ENCODE results near the gene EFNA5. TPM values are rescaled to one million over a fixed set of nuclear protein-coding genes. Genes with fewer than 3 reads are reported as not detected.
A peak's percentile ranks its signal among the peaks of the same experiment; 100 is the strongest.

EFNA5 gene
- total RNA-seq, 4 donors from 2014 or later = 6.8 to 17.9 (median 11.5) TPM

GRCh38 chr5:107630184-107630583, 40.6 kb downstream of the EFNA5 start:
- no peaks in the 10 kb centered on the region for H3K27me3 ChIP-seq
- 79 to 88% methylated on average over 2 of the region's 2 CpGs for WGBS, 2 donors

GRCh38 chr5:107624235-107624634, 46.5 kb downstream of the EFNA5 start:
- H3K4me3 ChIP-seq = no peak overlapping the region
- no peaks in the 10 kb centered on the region for H3K9me3 ChIP-seq
- no peak overlapping the region for H3K27ac ChIP-seq
- H3K36me3 ChIP-seq = no peaks in the 10 kb centered on the region
- TF ChIP-seq POLR2A (IDR thresholded peaks at IDR 0.05) (no peak), CTCF (IDR thresholded peaks at IDR 0.05) (no peak)
- DNase-seq = no peak
- 91 to 100% methylated on average over 1 of the region's 1 CpG for WGBS, 2 donors
- no peaks in the 10 kb centered on the region for H3K27me3 ChIP-seq
- no peaks in the 10 kb centered on the region for H3K4me1 ChIP-seq
- intact Hi-C loops (cut with DNase I) = no loop called here

More at GRCh38 chr5:107630184-107630583, 40.6 kb downstream of the EFNA5 start:
- no peak for DNase-seq
- Histone ChIP-seq H3K4me3 (no peak overlapping the region), H3K9me3 (no peaks in the 10 kb centered on the region), H3K27ac (peak overlapping the region in 1 of 4 donors; percentile 14), H3K36me3 (no peaks in the 10 kb centered on the region), H3K4me1 (peaks cover 0 to 21% (median 0%) of the 10 kb centered on the region in 3 donors)
- no peak for TF ChIP-seq POLR2A (IDR thresholded peaks at IDR 0.05)
- intact Hi-C loops (cut with DNase I) = no loop called here

- no peak overlapping the region for H3K27ac ChIP-seq
- H3K9me3 ChIP-seq = no peaks in the 10 kb centered on the region
- DNase-seq = no peak
- H3K36me3 ChIP-seq = no peaks in the 10 kb centered on the region
- H3K4me1 ChIP-seq = no peaks in the 10 kb centered on the region
- no peak overlapping the region for H3K4me3 ChIP-seq
- WGBS, 2 donors = 80 to 88% methylated on average over 1 of the region's 1 CpG
- intact Hi-C loops (cut with DNase I) = no loop called here
- no peaks in the 10 kb centered on the region for H3K27me3 ChIP-seq
- TF ChIP-seq POLR2A (IDR thresholded peaks at IDR 0.05) = no peak
- TF ChIP-seq CTCF (IDR thresholded peaks at IDR 0.05) = no peak
These were observed 49.6 kb downstream of the EFNA5 start for GRCh38 chr5:107621089-107621488.

- 42 to 61% methylated on average over 2 of the region's 2 CpGs for WGBS, 2 donors
- no peak overlapping the region for H3K27ac ChIP-seq
These were observed 51.0 kb downstream of the EFNA5 start for GRCh38 chr5:107619781-107620180.

GRCh38 chr5:107618242-107618641, 52.5 kb downstream of the EFNA5 start:
- no peaks in the 10 kb centered on the region for H3K27me3 ChIP-seq
- TF ChIP-seq POLR2A (IDR thresholded peaks at IDR 0.05) (no peak), CTCF (IDR thresholded peaks at IDR 0.05) (no peak)
- no peak overlapping the region for H3K27ac ChIP-seq
- intact Hi-C loops (cut with DNase I) = no loop called here
- H3K4me3 ChIP-seq = no peak overlapping the region
- no peak for DNase-seq
- no peaks in the 10 kb centered on the region for H3K4me1 ChIP-seq
- no peaks in the 10 kb centered on the region for H3K36me3 ChIP-seq
- 83% methylated on average over 3 of the region's 3 CpGs for WGBS, 2 donors
- H3K9me3 ChIP-seq = no peaks in the 10 kb centered on the region

More at GRCh38 chr5:107619781-107620180, 51.0 kb downstream of the EFNA5 start:
- H3K4me1 ChIP-seq = no peaks in the 10 kb centered on the region
- intact Hi-C loops (cut with DNase I) = no loop called here
- H3K27me3 ChIP-seq = no peaks in the 10 kb centered on the region
- H3K4me3 ChIP-seq = no peak overlapping the region
- TF ChIP-seq CTCF (IDR thresholded peaks at IDR 0.05) (no peak), POLR2A (IDR thresholded peaks at IDR 0.05) (no peak)
- no peaks in the 10 kb centered on the region for H3K9me3 ChIP-seq
- no peaks in the 10 kb centered on the region for H3K36me3 ChIP-seq
- DNase-seq = no peak

GRCh38 chr5:107617052-107617451, 53.7 kb downstream of the EFNA5 start:
- WGBS, 2 donors = 100% methylated on average over 1 of the region's 1 CpG
- H3K27me3 ChIP-seq = no peaks in the 10 kb centered on the region
- no peak for TF ChIP-seq POLR2A (IDR thresholded peaks at IDR 0.05)
- no peak for TF ChIP-seq CTCF (IDR thresholded peaks at IDR 0.05)
- H3K4me3 ChIP-seq = no peak overlapping the region
- H3K36me3 ChIP-seq = no peaks in the 10 kb centered on the region
- intact Hi-C loops (cut with DNase I) = no loop called here
- no peak for DNase-seq
- no peaks in the 10 kb centered on the region for H3K4me1 ChIP-seq
- no peak overlapping the region for H3K27ac ChIP-seq
- H3K9me3 ChIP-seq = no peaks in the 10 kb centered on the region

All from esophagus squamous epithelium (tissue), 5 donors.